Heart left ventricle (tissue), 16 donors: ENCODE data around the gene IFI16. TPM values are rescaled to one million over a fixed set of nuclear protein-coding genes. Genes with fewer than 3 reads are reported as not detected.

ENCODE experiments used
- ATAC-seq, 4 donors: fragments of 200-7000 bp; cut with Tn5 transposase; one replicate each; pipeline ENCODE4 v1.9.1; 2020 to 2022; ENCODE audit warnings: moderate library complexity in 4 of 4, mild to moderate bottlenecking in 3 of 4, moderate number of reproducible peaks in 1 of 4
- DNase-seq, 5 donors: peaks; one replicate each; pipeline ENCODE4 v3.0.0-alpha.2; 2020
- H3K27ac ChIP-seq, 12 donors: fragments of 200-600 bp; sonication (generic) in 4 of 12; one replicate each; pipeline versions ENCODE4 v1.5.0 to v1.8.0; 2016 to 2022; ENCODE audit warnings: mild to moderate bottlenecking in 2 of 12
- H3K27me3 ChIP-seq, 9 donors: fragments of 200-600 bp; sonication (generic) in 2 of 9; one replicate each; pipeline versions ENCODE4 v1.5.1 to v1.8.0; 2016 to 2022; ENCODE audit warnings: mild to moderate bottlenecking in 3 of 9
- H3K36me3 ChIP-seq, 9 donors: fragments of 200-600 bp; sonication (generic) in 2 of 9; one replicate each; pipeline versions ENCODE4 v1.5.0 to v1.8.0; 2018 to 2022; ENCODE audit warnings: mild to moderate bottlenecking in 2 of 9
- H3K4me1 ChIP-seq, 12 donors: fragments of 200-600 bp; sonication (generic) in 4 of 12; one replicate each; pipeline versions ENCODE4 v1.5.0 to v1.8.0; 2016 to 2022; ENCODE audit warnings: mild to moderate bottlenecking in 3 of 12
- H3K4me3 ChIP-seq, 12 donors: fragments of 200-600 bp; sonication (generic) in 4 of 12; one replicate each; pipeline versions ENCODE4 v1.5.0 to v1.8.0; 2017 to 2022; ENCODE audit warnings: mild to moderate bottlenecking in 9 of 12, moderate library complexity in 4 of 12
- H3K9me3 ChIP-seq, 12 donors: fragments of 200-600 bp; sonication (generic) in 4 of 12; one replicate each; pipeline versions ENCODE4 v1.5.0 to v1.8.0; 2016 to 2022; ENCODE audit warnings: mild to moderate bottlenecking in 1 of 12
- CTCF ChIP-seq, 12 donors: fragments of 200-600 bp; sonication (generic) in 4 of 12; IDR thresholded peaks; one replicate each; pipeline versions ENCODE4 v1.5.0 to v1.8.0; 2018 to 2022; ENCODE audit warnings: antibody characterized with exemption in 12 of 12, mild to moderate bottlenecking in 5 of 12
- POLR2A ChIP-seq, 2 donors: fragments of 450-650 bp; IDR thresholded peaks; one replicate each; pipeline ENCODE4 v1.6.1; 2017; ENCODE audit warnings: antibody characterized with exemption in 2 of 2, mild to moderate bottlenecking in 2 of 2, moderate library complexity in 2 of 2
- WGBS, 4 donors: extraction: QIAGEN DNeasy Blood & Tissue Kit in 2 of 4; methylation state at CpG; one replicate each; pipeline versions ENCODE4 v1.1.5 to v1.1.7; 2013 to 2018; 5-methylcytosine and 5-hydroxymethylcytosine counted together
- intact Hi-C, 10 donors: fragments of 100-400 bp; cut with DNase I; formaldehyde crosslinking; loops; one replicate each; pipeline versions ENCODE4 v1.11.1 to v1.14.2; 2022
- polyA plus RNA-seq, 2 donors: library from polyadenylated mRNA; stranded (reverse); fragments of 200-250 nt; gene quantifications; one replicate each; pipeline ENCODE4 v1.2.3, GENCODE V29; 2013
- total RNA-seq, 9 donors: library from RNA; depleted of rRNA in 2 of 9; stranded (reverse); fragments of >200 nt in 2 of 9; fragmentation: NEBNext Ultra II Directional in 3 of 9; extraction: Animal tissue kit (Norgen Biotek cat#: 25700) in 3 of 9; gene quantifications; one replicate each; pipeline versions ENCODE4 v1.1.0 to v1.2.4, GENCODE V29; 2016 to 2023
- donor health status: ischemic (EF 13 %, LVEDD 7.1; RV severe dilation, severe dysfunction).
- donor health status: healthy with polysubstance abuse.
- donor health status: DM: no; HTN: yes; CAD: no.
- donor health status: DM: no; HTN: no; CAD: no.
- donor health status: ischemic (EF 25% LVEDD 6.9; RV normal size, moderate dysfunction).
- donor health status: ischemic (EF 25% LVEDD 5.7; RV mildly dilated, moderate dysfunction).
- donor health status: healthy.
- donor health status: DM: yes; HTN: yes; CAD: no.
- donor health status: ischemic (EF 35%, LVEDD 5.7; RV mildly dilated, moderate dysfunction).
- donor health status: nonischemic (EF 11% LVEDD 7.7; RV severe dilation, severe dysfunction).
- donor health status: DM: yes; HTN: yes; CAD: no.
- donor health status: PGD.
- donor health status: ischemic (EF 29% LVEDD 5.4; RV normal size, mild dysfunction).
- donor health status: nonischemic (EF 23%, LVEDD 6.1; RV moderate dilation, normal function).

Gene IFI16
- total and polyA plus RNA-seq, 11 donors: 19.1 to 125 (median 24.8) TPM

- Histone ChIP-seq H3K27ac (no peak overlapping the region), H3K36me3 (no peaks in the 10 kb centered on the region), H3K9me3 (peaks cover 0 to 17% (median 0%) of the 10 kb centered on the region in 12 donors), H3K27me3 (no peaks in the 10 kb centered on the region), H3K4me3 (no peak overlapping the region), H3K4me1 (no peaks in the 10 kb centered on the region)
- no peak for TF ChIP-seq POLR2A (IDR thresholded peaks at IDR 0.05)
- no peak for TF ChIP-seq CTCF (IDR thresholded peaks at IDR 0.05)
- intact Hi-C loops: no loop called here
- no peak for ATAC-seq
- DNase-seq: no peak
- 67 to 86% (median 83%) methylated on average over 1 of the region's 1 CpG for WGBS, 4 donors
Measured at GRCh38 chr1:158979229-158979628, 30.5 kb upstream of the IFI16 start.

GRCh38 chr1:158983235-158983634 lies 26.5 kb upstream of the IFI16 start:
- TF ChIP-seq CTCF (IDR thresholded peaks at IDR 0.05) (no peak), POLR2A (IDR thresholded peaks at IDR 0.05) (no peak)
- DNase-seq (no peak), ATAC-seq (no peak)
- peaks cover 0 to 17% (median 0%) of the 10 kb centered on the region in 12 donors for H3K9me3 ChIP-seq
- intact Hi-C loops: no loop called here
- H3K36me3 ChIP-seq: no peaks in the 10 kb centered on the region
- no peak overlapping the region for H3K4me3 ChIP-seq
- no peaks in the 10 kb centered on the region for H3K27me3 ChIP-seq
- WGBS, 4 donors: 71 to 79% (median 74%) methylated on average over 2 of the region's 2 CpGs
- H3K4me1 ChIP-seq: no peaks in the 10 kb centered on the region
- no peak overlapping the region for H3K27ac ChIP-seq

- no peaks in the 10 kb centered on the region for H3K4me1 ChIP-seq
- H3K9me3 ChIP-seq: peaks cover 0 to 17% (median 0%) of the 10 kb centered on the region in 12 donors
- H3K4me3 ChIP-seq: no peak overlapping the region
- no peak overlapping the region for H3K27ac ChIP-seq
- ATAC-seq: no peak
- no peak for TF ChIP-seq POLR2A (IDR thresholded peaks at IDR 0.05)
- TF ChIP-seq CTCF (IDR thresholded peaks at IDR 0.05): no peak
- DNase-seq: no peak
- intact Hi-C loops: no loop called here
- no peaks in the 10 kb centered on the region for H3K36me3 ChIP-seq
- H3K27me3 ChIP-seq: no peaks in the 10 kb centered on the region
Measured at GRCh38 chr1:158984386-158984785, 25.3 kb upstream of the IFI16 start.

- no peak for ATAC-seq
- DNase-seq: no peak
- no peaks in the 10 kb centered on the region for H3K36me3 ChIP-seq
- peaks cover 0 to 4% (median 0%) of the 10 kb centered on the region in 12 donors for H3K9me3 ChIP-seq
- no peak overlapping the region for H3K27ac ChIP-seq
- H3K27me3 ChIP-seq: no peaks in the 10 kb centered on the region
- TF ChIP-seq CTCF (IDR thresholded peaks at IDR 0.05) (no peak), POLR2A (IDR thresholded peaks at IDR 0.05) (no peak)
- intact Hi-C loops: no loop called here
- H3K4me3 ChIP-seq: no peak overlapping the region
- no peaks in the 10 kb centered on the region for H3K4me1 ChIP-seq
- WGBS, 4 donors: 49 to 66% (median 57%) methylated on average over 1 of the region's 1 CpG
Measured at GRCh38 chr1:158989424-158989823, 20.3 kb upstream of the IFI16 start.
